HepG2 (cell line): ENCODE data around the gene NEDD4L. TPM values are rescaled to one million over a fixed set of nuclear protein-coding genes. Genes with fewer than 3 reads are reported as not detected.
A peak's percentile ranks its signal among the peaks of the same experiment; 100 is the strongest.

Source experiments
- CBX5 ChIP-seq: sonication (generic); formaldehyde crosslinking; IDR thresholded peaks from 2 replicates; pipeline ENCODE4 v1.4.0; 2020; ENCODE audit warnings: missing genetic modification reagents, borderline replicate concordance
- HMGA1 ChIP-seq: sonication (generic); formaldehyde crosslinking; conservative IDR thresholded peaks from 2 replicates; pipeline ENCODE4 v1.4.0; 2020; ENCODE audit warnings: missing genetic modification reagents
- MAFF ChIP-seq: IDR thresholded peaks from 2 replicates; pipeline ENCODE4 v1.6.1; 2011; ENCODE audit warnings: low read depth, low read length, improper control_type of control experiment
- MYNN ChIP-seq: sonication (generic); formaldehyde crosslinking; IDR thresholded peaks from 2 replicates; pipeline ENCODE4 v1.4.0; 2020; ENCODE audit warnings: mild to moderate bottlenecking, low read depth, missing genetic modification reagents
- NFYB ChIP-seq: sonication (generic); formaldehyde crosslinking; IDR thresholded peaks from 2 replicates; pipeline ENCODE4 v1.4.0; 2020; ENCODE audit warnings: missing genetic modification reagents
- REPIN1 ChIP-seq: sonication (generic); formaldehyde crosslinking; IDR thresholded peaks from 2 replicates; pipeline ENCODE4 v1.8.0; 2022; ENCODE audit warnings: missing genetic modification reagents, low read depth, mild to moderate bottlenecking, borderline replicate concordance
- ZNF546 ChIP-seq: sonication (generic); formaldehyde crosslinking; conservative IDR thresholded peaks from 2 replicates; pipeline ENCODE4 v1.8.1; 2023; ENCODE audit warnings: mild to moderate bottlenecking, missing genetic modification reagents
- ZNF629 ChIP-seq: sonication (generic); formaldehyde crosslinking; conservative IDR thresholded peaks from 2 replicates; pipeline ENCODE4 v1.5.0; 2020; ENCODE audit warnings: missing genetic modification reagents
- polyA plus RNA-seq, 8 experiments: library from polyadenylated mRNA; depleted of rRNA in 3 of 8; stranded (reverse) in 7 of 8; unstranded in 1 of 8; fragments of >200 nt; fragmentation: Illumina TruSeq in 4 of 8; extraction: Trizol in 4 of 8; gene quantifications; 2 replicates each; pipeline versions ENCODE4 v1.2.1 to v1.2.3, GENCODE V29; 2011 to 2016; ENCODE audit warnings: low read depth in 4 of 8, missing spikeins in 1 of 8, mixed read lengths in 1 of 8; ENCODE audit not compliant: insufficient read depth in 1 of 8
- total RNA-seq, 5 experiments: library from RNA; depleted of rRNA; stranded (reverse); fragments of >200 nt; fragmentation: Illumina TruSeq; extraction: Trizol; gene quantifications; 2 replicates each; pipeline ENCODE4 v1.2.3, GENCODE V29; 2016; ENCODE audit warnings: low read depth in 1 of 5
- TF ChIP-seq, protein P1 (sequence below): sonication (generic); formaldehyde crosslinking; IDR thresholded peaks from 2 replicates; pipeline ENCODE4 v1.5.1; 2020; ENCODE audit warnings: missing genetic modification reagents, mild to moderate bottlenecking, borderline replicate concordance
- TF ChIP-seq, protein P2 (sequence below): sonication (generic); formaldehyde crosslinking; IDR thresholded peaks from 2 replicates; pipeline ENCODE4 v1.4.0; 2020; ENCODE audit warnings: mild to moderate bottlenecking, missing genetic modification reagents
- TF ChIP-seq, protein P3 (sequence below): sonication (generic); formaldehyde crosslinking; IDR thresholded peaks from 2 replicates; pipeline ENCODE4 v1.5.0; 2020; ENCODE audit warnings: mild to moderate bottlenecking, missing genetic modification reagents
- TF ChIP-seq, protein P4 (sequence below): conservative IDR thresholded peaks from 2 replicates; pipeline ENCODE4 v1.6.1; 2018; ENCODE audit warnings: missing genetic modification reagents
- TF ChIP-seq, protein P5 (sequence below): sonication (generic); formaldehyde crosslinking; IDR thresholded peaks from 2 replicates; pipeline ENCODE4 v1.9.0; 2021; ENCODE audit warnings: missing genetic modification reagents, borderline replicate concordance
- TF ChIP-seq, protein P6 (sequence below): sonication (generic); formaldehyde crosslinking; IDR thresholded peaks from 2 replicates; pipeline ENCODE4 v1.4.0; 2020; ENCODE audit warnings: mild to moderate bottlenecking, missing genetic modification reagents
- TF ChIP-seq, protein P7 (sequence below): sonication (generic); formaldehyde crosslinking; IDR thresholded peaks from 2 replicates; pipeline ENCODE4 v1.9.0; 2021; ENCODE audit warnings: missing genetic modification reagents, mild to moderate bottlenecking, borderline replicate concordance

NEDD4L gene
- total and polyA plus RNA-seq, 2 of the 13 experiments (the other 11 are each of a cell fraction or from before 2014, with no cell fraction given): 168 to 390 TPM

DNA sequence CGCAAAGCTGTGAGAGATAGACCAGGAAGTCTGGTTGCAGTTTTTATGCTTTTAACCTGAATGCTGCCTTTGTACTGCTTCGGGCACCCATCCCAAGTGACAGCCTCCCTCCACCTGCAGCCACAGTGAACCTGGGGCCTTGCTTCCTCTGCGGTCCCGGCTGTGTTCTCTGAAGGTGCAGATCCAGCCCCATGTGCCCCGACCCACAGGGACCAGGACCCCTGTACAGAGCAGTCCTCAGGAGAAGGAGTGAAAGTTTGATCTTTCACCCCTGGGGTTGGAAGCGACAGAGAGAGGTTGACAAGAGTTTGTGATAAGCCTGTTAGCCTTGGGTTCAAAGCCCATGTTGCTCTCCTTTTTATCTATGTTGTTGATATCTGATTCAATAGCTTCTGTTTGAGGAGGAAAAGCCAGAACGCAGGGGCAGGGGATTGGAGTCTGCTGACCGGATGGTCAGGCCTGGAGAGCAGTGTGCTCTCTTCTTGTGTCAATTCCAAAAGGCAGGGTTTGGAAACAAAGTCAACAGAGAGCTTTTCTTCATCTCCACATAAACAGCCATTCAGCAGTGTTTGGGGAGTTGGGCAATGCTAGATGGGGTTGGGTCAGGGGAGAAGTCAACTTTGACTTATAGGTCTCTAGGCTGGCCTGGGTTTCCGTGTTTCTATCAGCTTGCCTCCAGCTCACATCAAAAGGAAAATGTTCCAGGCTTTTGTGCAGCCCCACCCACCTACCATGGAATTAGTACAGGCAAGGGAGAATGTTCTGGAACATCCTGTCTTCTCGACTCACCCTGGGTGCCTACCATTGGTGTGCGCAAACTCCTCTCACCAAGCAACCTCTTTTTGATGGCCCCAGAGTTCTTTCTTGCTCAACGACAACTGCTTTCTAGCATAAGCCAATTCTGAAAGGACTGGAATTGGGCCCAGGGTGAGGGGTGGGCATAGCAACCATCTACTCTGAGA lies 369.9 kb downstream of the NEDD4L start (continued):
- peak; percentile 78 for TF ChIP-seq REPIN1
- TF ChIP-seq ZNF546 (CRISPR knock-in tag): no peak
- TF ChIP-seq MAFF: peak; percentile 68
- TF ChIP-seq, protein P1, sequence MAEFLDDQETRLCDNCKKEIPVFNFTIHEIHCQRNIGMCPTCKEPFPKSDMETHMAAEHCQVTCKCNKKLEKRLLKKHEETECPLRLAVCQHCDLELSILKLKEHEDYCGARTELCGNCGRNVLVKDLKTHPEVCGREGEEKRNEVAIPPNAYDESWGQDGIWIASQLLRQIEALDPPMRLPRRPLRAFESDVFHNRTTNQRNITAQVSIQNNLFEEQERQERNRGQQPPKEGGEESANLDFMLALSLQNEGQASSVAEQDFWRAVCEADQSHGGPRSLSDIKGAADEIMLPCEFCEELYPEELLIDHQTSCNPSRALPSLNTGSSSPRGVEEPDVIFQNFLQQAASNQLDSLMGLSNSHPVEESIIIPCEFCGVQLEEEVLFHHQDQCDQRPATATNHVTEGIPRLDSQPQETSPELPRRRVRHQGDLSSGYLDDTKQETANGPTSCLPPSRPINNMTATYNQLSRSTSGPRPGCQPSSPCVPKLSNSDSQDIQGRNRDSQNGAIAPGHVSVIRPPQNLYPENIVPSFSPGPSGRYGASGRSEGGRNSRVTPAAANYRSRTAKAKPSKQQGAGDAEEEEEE (CRISPR knock-in tag): no peak; the same call in 1 of the 2 replicates
- TF ChIP-seq CBX5 (CRISPR knock-in tag): peak; percentile 92
- TF ChIP-seq, protein P2, sequence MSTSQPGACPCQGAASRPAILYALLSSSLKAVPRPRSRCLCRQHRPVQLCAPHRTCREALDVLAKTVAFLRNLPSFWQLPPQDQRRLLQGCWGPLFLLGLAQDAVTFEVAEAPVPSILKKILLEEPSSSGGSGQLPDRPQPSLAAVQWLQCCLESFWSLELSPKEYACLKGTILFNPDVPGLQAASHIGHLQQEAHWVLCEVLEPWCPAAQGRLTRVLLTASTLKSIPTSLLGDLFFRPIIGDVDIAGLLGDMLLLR: no peak
- TF ChIP-seq HMGA1 (CRISPR knock-in tag): no peak
- TF ChIP-seq NFYB (CRISPR knock-in tag): peak; percentile 44; the same call in 1 of the 2 replicates
- TF ChIP-seq MYNN (CRISPR knock-in tag): no peak; the same call in 1 of the 2 replicates
- TF ChIP-seq, protein P3, sequence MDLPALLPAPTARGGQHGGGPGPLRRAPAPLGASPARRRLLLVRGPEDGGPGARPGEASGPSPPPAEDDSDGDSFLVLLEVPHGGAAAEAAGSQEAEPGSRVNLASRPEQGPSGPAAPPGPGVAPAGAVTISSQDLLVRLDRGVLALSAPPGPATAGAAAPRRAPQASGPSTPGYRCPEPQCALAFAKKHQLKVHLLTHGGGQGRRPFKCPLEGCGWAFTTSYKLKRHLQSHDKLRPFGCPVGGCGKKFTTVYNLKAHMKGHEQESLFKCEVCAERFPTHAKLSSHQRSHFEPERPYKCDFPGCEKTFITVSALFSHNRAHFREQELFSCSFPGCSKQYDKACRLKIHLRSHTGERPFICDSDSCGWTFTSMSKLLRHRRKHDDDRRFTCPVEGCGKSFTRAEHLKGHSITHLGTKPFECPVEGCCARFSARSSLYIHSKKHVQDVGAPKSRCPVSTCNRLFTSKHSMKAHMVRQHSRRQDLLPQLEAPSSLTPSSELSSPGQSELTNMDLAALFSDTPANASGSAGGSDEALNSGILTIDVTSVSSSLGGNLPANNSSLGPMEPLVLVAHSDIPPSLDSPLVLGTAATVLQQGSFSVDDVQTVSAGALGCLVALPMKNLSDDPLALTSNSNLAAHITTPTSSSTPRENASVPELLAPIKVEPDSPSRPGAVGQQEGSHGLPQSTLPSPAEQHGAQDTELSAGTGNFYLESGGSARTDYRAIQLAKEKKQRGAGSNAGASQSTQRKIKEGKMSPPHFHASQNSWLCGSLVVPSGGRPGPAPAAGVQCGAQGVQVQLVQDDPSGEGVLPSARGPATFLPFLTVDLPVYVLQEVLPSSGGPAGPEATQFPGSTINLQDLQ (CRISPR knock-in tag): peak; percentile 88
- TF ChIP-seq, protein P4, sequence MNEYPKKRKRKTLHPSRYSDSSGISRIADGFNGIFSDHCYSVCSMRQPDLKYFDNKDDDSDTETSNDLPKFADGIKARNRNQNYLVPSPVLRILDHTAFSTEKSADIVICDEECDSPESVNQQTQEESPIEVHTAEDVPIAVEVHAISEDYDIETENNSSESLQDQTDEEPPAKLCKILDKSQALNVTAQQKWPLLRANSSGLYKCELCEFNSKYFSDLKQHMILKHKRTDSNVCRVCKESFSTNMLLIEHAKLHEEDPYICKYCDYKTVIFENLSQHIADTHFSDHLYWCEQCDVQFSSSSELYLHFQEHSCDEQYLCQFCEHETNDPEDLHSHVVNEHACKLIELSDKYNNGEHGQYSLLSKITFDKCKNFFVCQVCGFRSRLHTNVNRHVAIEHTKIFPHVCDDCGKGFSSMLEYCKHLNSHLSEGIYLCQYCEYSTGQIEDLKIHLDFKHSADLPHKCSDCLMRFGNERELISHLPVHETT: peak; percentile 89
- TF ChIP-seq, protein P5, sequence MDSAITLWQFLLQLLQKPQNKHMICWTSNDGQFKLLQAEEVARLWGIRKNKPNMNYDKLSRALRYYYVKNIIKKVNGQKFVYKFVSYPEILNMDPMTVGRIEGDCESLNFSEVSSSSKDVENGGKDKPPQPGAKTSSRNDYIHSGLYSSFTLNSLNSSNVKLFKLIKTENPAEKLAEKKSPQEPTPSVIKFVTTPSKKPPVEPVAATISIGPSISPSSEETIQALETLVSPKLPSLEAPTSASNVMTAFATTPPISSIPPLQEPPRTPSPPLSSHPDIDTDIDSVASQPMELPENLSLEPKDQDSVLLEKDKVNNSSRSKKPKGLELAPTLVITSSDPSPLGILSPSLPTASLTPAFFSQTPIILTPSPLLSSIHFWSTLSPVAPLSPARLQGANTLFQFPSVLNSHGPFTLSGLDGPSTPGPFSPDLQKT (CRISPR knock-in tag): no peak
- TF ChIP-seq ZNF629 (CRISPR knock-in tag): peak; percentile 11; the same call in 1 of the 2 replicates
- TF ChIP-seq, protein P6, sequence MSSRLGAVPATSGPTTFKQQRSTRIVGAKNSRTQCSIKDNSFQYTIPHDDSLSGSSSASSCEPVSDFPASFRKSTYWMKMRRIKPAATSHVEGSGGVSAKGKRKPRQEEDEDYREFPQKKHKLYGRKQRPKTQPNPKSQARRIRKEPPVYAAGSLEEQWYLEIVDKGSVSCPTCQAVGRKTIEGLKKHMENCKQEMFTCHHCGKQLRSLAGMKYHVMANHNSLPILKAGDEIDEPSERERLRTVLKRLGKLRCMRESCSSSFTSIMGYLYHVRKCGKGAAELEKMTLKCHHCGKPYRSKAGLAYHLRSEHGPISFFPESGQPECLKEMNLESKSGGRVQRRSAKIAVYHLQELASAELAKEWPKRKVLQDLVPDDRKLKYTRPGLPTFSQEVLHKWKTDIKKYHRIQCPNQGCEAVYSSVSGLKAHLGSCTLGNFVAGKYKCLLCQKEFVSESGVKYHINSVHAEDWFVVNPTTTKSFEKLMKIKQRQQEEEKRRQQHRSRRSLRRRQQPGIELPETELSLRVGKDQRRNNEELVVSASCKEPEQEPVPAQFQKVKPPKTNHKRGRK (CRISPR knock-in tag): no peak
- TF ChIP-seq, protein P7, sequence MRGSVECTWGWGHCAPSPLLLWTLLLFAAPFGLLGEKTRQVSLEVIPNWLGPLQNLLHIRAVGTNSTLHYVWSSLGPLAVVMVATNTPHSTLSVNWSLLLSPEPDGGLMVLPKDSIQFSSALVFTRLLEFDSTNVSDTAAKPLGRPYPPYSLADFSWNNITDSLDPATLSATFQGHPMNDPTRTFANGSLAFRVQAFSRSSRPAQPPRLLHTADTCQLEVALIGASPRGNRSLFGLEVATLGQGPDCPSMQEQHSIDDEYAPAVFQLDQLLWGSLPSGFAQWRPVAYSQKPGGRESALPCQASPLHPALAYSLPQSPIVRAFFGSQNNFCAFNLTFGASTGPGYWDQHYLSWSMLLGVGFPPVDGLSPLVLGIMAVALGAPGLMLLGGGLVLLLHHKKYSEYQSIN (CRISPR knock-in tag): no peak
